Spleen (tissue), 7 donors: ENCODE data around the gene CHD2.

Experiments used
- POLR2A ChIP-seq, 3 donors: fragments of 450-650 bp; IDR thresholded peaks; one replicate each; pipeline ENCODE4 v1.5.1; 2017; ENCODE audit warnings: antibody characterized with exemption in 3 of 3, mild to moderate bottlenecking in 1 of 3
- POLR2AphosphoS5 ChIP-seq, 3 donors: sonication (generic); formaldehyde crosslinking; IDR thresholded peaks; one replicate each; pipeline ENCODE4 v1.5.1; 2017; ENCODE audit warnings: antibody characterized with exemption in 3 of 3
- TF ChIP-seq, protein P1 (sequence below), 11 experiments: fragments of 200-600 bp in 7 of 11; fragments of 450-650 bp in 4 of 11; sonication (generic) in 4 of 11; IDR thresholded peaks in 8 of 11; conservative IDR thresholded peaks in 3 of 11; 1 replicate in 7 of 11; 2 replicates in 4 of 11; pipeline versions ENCODE4 v1.4.0 to v1.8.0; 2016 to 2021; ENCODE audit warnings: antibody characterized with exemption in 11 of 11, inconsistent platforms in 4 of 11, mild to moderate bottlenecking in 1 of 11
- donor health status: DM: no; HTN: no; CAD: no; lungs with moderate emphysema.
- donor health status: DM: no; HTN: no; CAD: no.
- donor health status: DM: no; HTN: no; CAD: no.

DNA sequence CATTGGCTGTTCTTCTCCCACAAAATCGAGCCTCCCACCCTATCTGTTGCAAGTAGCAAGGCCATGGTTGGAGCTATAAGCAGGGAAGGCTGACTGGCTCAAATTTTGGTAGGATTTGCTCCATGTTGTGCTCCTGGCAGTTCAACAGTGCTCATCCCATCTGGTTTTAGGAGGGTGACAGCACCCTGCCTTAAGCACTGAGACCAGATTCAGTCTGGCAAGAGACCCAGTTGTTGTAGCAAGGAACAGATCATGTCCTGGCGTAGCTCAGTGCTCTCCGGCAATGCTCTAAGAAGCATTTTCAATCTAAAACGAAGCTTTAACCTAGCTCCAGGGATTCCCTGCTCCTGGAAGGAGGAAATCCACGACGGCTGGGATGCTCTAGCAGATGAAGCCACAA is 97.7 kb downstream of the CHD2 start:
- TF ChIP-seq, protein P1, sequence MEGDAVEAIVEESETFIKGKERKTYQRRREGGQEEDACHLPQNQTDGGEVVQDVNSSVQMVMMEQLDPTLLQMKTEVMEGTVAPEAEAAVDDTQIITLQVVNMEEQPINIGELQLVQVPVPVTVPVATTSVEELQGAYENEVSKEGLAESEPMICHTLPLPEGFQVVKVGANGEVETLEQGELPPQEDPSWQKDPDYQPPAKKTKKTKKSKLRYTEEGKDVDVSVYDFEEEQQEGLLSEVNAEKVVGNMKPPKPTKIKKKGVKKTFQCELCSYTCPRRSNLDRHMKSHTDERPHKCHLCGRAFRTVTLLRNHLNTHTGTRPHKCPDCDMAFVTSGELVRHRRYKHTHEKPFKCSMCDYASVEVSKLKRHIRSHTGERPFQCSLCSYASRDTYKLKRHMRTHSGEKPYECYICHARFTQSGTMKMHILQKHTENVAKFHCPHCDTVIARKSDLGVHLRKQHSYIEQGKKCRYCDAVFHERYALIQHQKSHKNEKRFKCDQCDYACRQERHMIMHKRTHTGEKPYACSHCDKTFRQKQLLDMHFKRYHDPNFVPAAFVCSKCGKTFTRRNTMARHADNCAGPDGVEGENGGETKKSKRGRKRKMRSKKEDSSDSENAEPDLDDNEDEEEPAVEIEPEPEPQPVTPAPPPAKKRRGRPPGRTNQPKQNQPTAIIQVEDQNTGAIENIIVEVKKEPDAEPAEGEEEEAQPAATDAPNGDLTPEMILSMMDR (IDR thresholded peaks at IDR 0.05 in 8 of 11, conservative IDR thresholded peaks at IDR 0.05 in 3 of 11), result no peak
- TF ChIP-seq POLR2AphosphoS5 (IDR thresholded peaks at IDR 0.05) (no peak), POLR2A (IDR thresholded peaks at IDR 0.05) (no peak)
